Ascending aorta (tissue), 2 donors: Measurements from ENCODE around the gene SERP2. TPM values are rescaled to one million over a fixed set of nuclear protein-coding genes. Genes with fewer than 3 reads are reported as not detected.

Source experiments
- DNase-seq, 2 donors: peaks; one replicate each; pipeline ENCODE4 v3.0.0-alpha.2; 2019; ENCODE audit warnings: low spot score in 2 of 2
- H3K27ac ChIP-seq, 2 donors: fragments of 200-600 bp; sonication (generic); one replicate each; pipeline ENCODE4 v1.5.1; 2016 to 2017; ENCODE audit warnings: mild to moderate bottlenecking in 1 of 2
- H3K27me3 ChIP-seq: fragments of 200-600 bp; sonication (generic); one replicate; pipeline ENCODE4 v1.5.1; 2017
- H3K36me3 ChIP-seq, 2 donors: fragments of 200-600 bp; sonication (generic); one replicate each; pipeline ENCODE4 v1.5.1; 2016
- H3K4me1 ChIP-seq, 2 donors: fragments of 200-600 bp; sonication (generic); one replicate each; pipeline ENCODE4 v1.5.1; 2016 to 2017; ENCODE audit warnings: mild to moderate bottlenecking in 1 of 2
- H3K4me3 ChIP-seq, 2 donors: fragments of 200-600 bp; sonication (generic); one replicate each; pipeline ENCODE4 v1.5.1; 2016 to 2017; ENCODE audit warnings: mild to moderate bottlenecking in 1 of 2
- H3K9me3 ChIP-seq, 2 donors: fragments of 200-600 bp; sonication (generic); one replicate each; pipeline ENCODE4 v1.5.1; 2016
- intact Hi-C: fragments of 100-400 bp; cut with DNase I; formaldehyde crosslinking; loops from one replicate; pipeline ENCODE4 v1.15.1; 2023
- total RNA-seq: library from RNA; depleted of rRNA; stranded (reverse); fragments of >200 nt; gene quantifications from one replicate; pipeline ENCODE4 v1.1.0, GENCODE V29; 2016
- TF ChIP-seq, protein P1 (sequence below), 3 experiments: fragments of 200-600 bp in 2 of 3; fragments of 450-650 bp in 1 of 3; sonication (generic) in 2 of 3; IDR thresholded peaks; one replicate each; pipeline ENCODE4 v1.5.1; 2016 to 2019; ENCODE audit warnings: antibody characterized with exemption in 3 of 3, mild to moderate bottlenecking in 1 of 3, moderate library complexity in 1 of 3

SERP2 gene
- total RNA-seq, 1 donor from 2014 or later: 0.85 TPM

DNA sequence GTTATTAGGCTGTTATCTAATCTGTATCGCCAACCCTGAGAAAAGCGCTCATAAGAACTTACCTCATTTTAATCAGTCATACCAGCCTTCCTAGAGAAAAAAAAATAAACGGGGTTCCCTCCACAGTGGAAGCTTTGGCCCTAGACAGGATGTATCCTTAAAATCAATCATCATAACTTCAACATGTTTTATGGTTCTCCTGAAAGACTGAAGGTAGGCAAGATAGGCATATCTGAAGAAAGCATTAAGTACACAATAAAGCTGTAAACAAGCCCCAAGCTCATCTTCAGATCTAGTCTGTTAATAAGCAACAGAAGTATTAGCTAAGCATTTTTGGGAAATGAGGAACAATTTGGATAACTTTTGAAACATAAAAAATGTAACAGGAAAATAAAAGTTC lies 18.7 kb upstream of the SERP2 start:
- Histone ChIP-seq H3K27ac (no peak overlapping the region), H3K36me3 (no peaks in the 10 kb centered on the region), H3K27me3 (no peaks in the 10 kb centered on the region), H3K4me1 (no peaks in the 10 kb centered on the region), H3K4me3 (no peak overlapping the region), H3K9me3 (no peaks in the 10 kb centered on the region)
- TF ChIP-seq, protein P1, sequence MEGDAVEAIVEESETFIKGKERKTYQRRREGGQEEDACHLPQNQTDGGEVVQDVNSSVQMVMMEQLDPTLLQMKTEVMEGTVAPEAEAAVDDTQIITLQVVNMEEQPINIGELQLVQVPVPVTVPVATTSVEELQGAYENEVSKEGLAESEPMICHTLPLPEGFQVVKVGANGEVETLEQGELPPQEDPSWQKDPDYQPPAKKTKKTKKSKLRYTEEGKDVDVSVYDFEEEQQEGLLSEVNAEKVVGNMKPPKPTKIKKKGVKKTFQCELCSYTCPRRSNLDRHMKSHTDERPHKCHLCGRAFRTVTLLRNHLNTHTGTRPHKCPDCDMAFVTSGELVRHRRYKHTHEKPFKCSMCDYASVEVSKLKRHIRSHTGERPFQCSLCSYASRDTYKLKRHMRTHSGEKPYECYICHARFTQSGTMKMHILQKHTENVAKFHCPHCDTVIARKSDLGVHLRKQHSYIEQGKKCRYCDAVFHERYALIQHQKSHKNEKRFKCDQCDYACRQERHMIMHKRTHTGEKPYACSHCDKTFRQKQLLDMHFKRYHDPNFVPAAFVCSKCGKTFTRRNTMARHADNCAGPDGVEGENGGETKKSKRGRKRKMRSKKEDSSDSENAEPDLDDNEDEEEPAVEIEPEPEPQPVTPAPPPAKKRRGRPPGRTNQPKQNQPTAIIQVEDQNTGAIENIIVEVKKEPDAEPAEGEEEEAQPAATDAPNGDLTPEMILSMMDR (IDR thresholded peaks at IDR 0.05): no peak
- DNase-seq: no peak
- intact Hi-C loops: no loop called here

GRCh38 chr13:44355621-44356020 lies 18.0 kb upstream of the SERP2 start:
- intact Hi-C loops: no loop called here
- no peak for DNase-seq
- Histone ChIP-seq H3K27me3 (no peaks in the 10 kb centered on the region), H3K36me3 (no peaks in the 10 kb centered on the region), H3K4me1 (no peaks in the 10 kb centered on the region), H3K4me3 (no peak overlapping the region), H3K9me3 (no peaks in the 10 kb centered on the region), H3K27ac (no peak overlapping the region)
- TF ChIP-seq, protein P1 (IDR thresholded peaks at IDR 0.05): no peak

DNA sequence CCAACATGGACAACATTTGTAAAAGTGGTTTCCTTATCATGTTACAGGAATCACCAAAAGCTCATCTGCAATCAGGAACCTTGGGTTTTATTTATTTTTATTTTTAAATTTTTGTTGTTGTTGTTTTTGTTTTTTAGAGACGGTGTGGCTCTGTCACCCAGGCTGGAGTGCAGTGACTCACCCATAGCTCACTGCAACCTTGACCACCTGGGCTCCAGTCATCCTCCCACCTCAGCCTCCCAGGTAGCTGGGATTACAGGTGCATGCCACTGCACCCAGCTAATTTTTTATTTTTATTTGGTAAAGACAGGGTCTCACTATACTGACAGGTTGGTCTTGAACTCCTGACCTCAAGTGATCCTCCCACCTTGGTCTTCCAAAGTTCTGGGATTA lies 13.6 kb upstream of the SERP2 start:
- Histone ChIP-seq H3K36me3 (no peaks in the 10 kb centered on the region), H3K4me1 (peaks cover 0 to 3% of the 10 kb centered on the region in 2 donors), H3K27me3 (no peaks in the 10 kb centered on the region), H3K4me3 (no peak overlapping the region), H3K27ac (no peak overlapping the region), H3K9me3 (no peaks in the 10 kb centered on the region)
- TF ChIP-seq, protein P1 (IDR thresholded peaks at IDR 0.05): no peak
- intact Hi-C loops: loop anchor here (5.0 kb wide), 2 partner anchors 53 to 138 kb away; no protein-coding TSS in a partner anchor
- no peak for DNase-seq

- H3K4me1 ChIP-seq: peaks cover 0 to 3% of the 10 kb centered on the region in 2 donors
- TF ChIP-seq, protein P1 (IDR thresholded peaks at IDR 0.05): no peak
- H3K27me3 ChIP-seq: no peaks in the 10 kb centered on the region
- no peak overlapping the region for H3K27ac ChIP-seq
- H3K4me3 ChIP-seq: no peak overlapping the region
- no peaks in the 10 kb centered on the region for H3K9me3 ChIP-seq
- DNase-seq: no peak
- H3K36me3 ChIP-seq: no peaks in the 10 kb centered on the region
- intact Hi-C loops: loop anchor here (5.0 kb wide), 2 partner anchors 55 to 140 kb away; no protein-coding TSS in a partner anchor
Observed at GRCh38 chr13:44362394-44363040, 11.1 kb upstream of the SERP2 start.

- Histone ChIP-seq H3K36me3 (no peaks in the 10 kb centered on the region), H3K9me3 (no peaks in the 10 kb centered on the region), H3K4me3 (no peak overlapping the region), H3K27me3 (no peaks in the 10 kb centered on the region), H3K27ac (no peak overlapping the region), H3K4me1 (peaks cover 0 to 8% of the 10 kb centered on the region in 2 donors)
- intact Hi-C loops: loop anchor here (5.0 kb wide), 2 partner anchors 56 to 141 kb away; no protein-coding TSS in a partner anchor
- TF ChIP-seq, protein P1 (IDR thresholded peaks at IDR 0.05): no peak
- no peak for DNase-seq
Observed at GRCh38 chr13:44363631-44364344, 9.8 kb upstream of the SERP2 start.
